Central memory CD8-positive, alpha-beta T cell (primary cell): ENCODE measurements around the gene USP30.
A peak's percentile ranks its signal among the peaks of the same experiment; 100 is the strongest.
"Not testable (repeated sequence)": the region's sequence is repeated elsewhere in the genome, so short reads cannot be mapped to it uniquely, and the experiment has no call there.

Experiments used
- ATAC-seq: fragments of 150-1000 bp; cut with Tn5 transposase; replicated peaks from 2 replicates; pipeline ENCODE4 v1.10.0; 2022; ENCODE audit warnings: mild to moderate bottlenecking, moderate FRiP score, moderate number of reproducible peaks; ENCODE audit not compliant: poor library complexity, severe bottlenecking; ENCODE audit errors: extremely low read depth
- DNase-seq, 2 donors: peaks; one replicate each; pipeline ENCODE4 v3.0.0; 2021; ENCODE audit warnings: low spot score in 2 of 2
- H3K27ac Mint-ChIP-seq: one replicate; pipeline ENCODE4 v1.8.0; 2022; ENCODE audit warnings: low read depth, mild to moderate bottlenecking, moderate library complexity, mixed read lengths
- H3K27me3 Mint-ChIP-seq: one replicate; pipeline ENCODE4 v1.8.0; 2022; ENCODE audit warnings: mixed read lengths
- H3K36me3 Mint-ChIP-seq: one replicate; pipeline ENCODE4 v1.8.0; 2022; ENCODE audit warnings: mild to moderate bottlenecking, moderate library complexity, mixed read lengths; ENCODE audit not compliant: insufficient read depth
- H3K4me1 Mint-ChIP-seq: one replicate; pipeline ENCODE4 v1.8.0; 2022; ENCODE audit warnings: mixed read lengths
- H3K4me3 Mint-ChIP-seq: one replicate; pipeline ENCODE4 v1.8.0; 2022; ENCODE audit warnings: mild to moderate bottlenecking, moderate library complexity, mixed read lengths
- H3K9me3 Mint-ChIP-seq: one replicate; pipeline ENCODE4 v1.8.0; 2022; ENCODE audit warnings: mixed read lengths

Gene USP30

GRCh38 chr12:109028624-109029023 is 23.8 kb upstream of the USP30 start:
- DNase-seq, ATAC-seq: not testable (repeated sequence)

GRCh38 chr12:109029411-109029810 is 23.0 kb upstream of the USP30 start:
- Mint-ChIP-seq H3K9me3 (no peaks in the 10 kb centered on the region), H3K36me3 (no peaks in the 10 kb centered on the region), H3K27ac (no peak overlapping the region), H3K27me3 (peaks cover 39% of the 10 kb centered on the region), H3K4me3 (no peak overlapping the region), H3K4me1 (no peaks in the 10 kb centered on the region)
- ATAC-seq = no peak
- no peak for DNase-seq

More at GRCh38 chr12:109028624-109029023, 23.8 kb upstream of the USP30 start:
- H3K9me3 Mint-ChIP-seq, H3K36me3 Mint-ChIP-seq, H3K4me3 Mint-ChIP-seq, H3K27ac Mint-ChIP-seq, H3K4me1 Mint-ChIP-seq: not testable (repeated sequence)
- peaks cover 39% of the 10 kb centered on the region for H3K27me3 Mint-ChIP-seq

- H3K27me3 Mint-ChIP-seq = peaks cover 21% of the 10 kb centered on the region
- peaks cover 11% of the 10 kb centered on the region for H3K9me3 Mint-ChIP-seq
- H3K27ac Mint-ChIP-seq = no peak overlapping the region
- DNase-seq (no peak), ATAC-seq (no peak)
- H3K4me1 Mint-ChIP-seq = no peaks in the 10 kb centered on the region
- H3K36me3 Mint-ChIP-seq = no peaks in the 10 kb centered on the region
- no peak overlapping the region for H3K4me3 Mint-ChIP-seq
These were observed 18.9 kb upstream of the USP30 start for GRCh38 chr12:109033239-109034196.

GRCh38 chr12:109036975-109037374 is 15.4 kb upstream of the USP30 start:
- H3K36me3 Mint-ChIP-seq = no peaks in the 10 kb centered on the region
- H3K27ac Mint-ChIP-seq = no peak overlapping the region
- H3K4me3 Mint-ChIP-seq = no peak overlapping the region
- ATAC-seq = no peak
- H3K4me1 Mint-ChIP-seq = no peaks in the 10 kb centered on the region
- DNase-seq = no peak
- H3K27me3 Mint-ChIP-seq = peaks cover 13% of the 10 kb centered on the region
- H3K9me3 Mint-ChIP-seq = peaks cover 11% of the 10 kb centered on the region

GRCh38 chr12:109044241-109044640 is 8.1 kb upstream of the USP30 start:
- H3K27me3 Mint-ChIP-seq = peaks cover 33% of the 10 kb centered on the region
- no peak overlapping the region for H3K27ac Mint-ChIP-seq
- H3K4me3 Mint-ChIP-seq = no peak overlapping the region
- ATAC-seq (no peak), DNase-seq (no peak)
- no peaks in the 10 kb centered on the region for H3K9me3 Mint-ChIP-seq
- no peaks in the 10 kb centered on the region for H3K4me1 Mint-ChIP-seq
- peaks cover 2% of the 10 kb centered on the region for H3K36me3 Mint-ChIP-seq

- DNase-seq (no peak), ATAC-seq (no peak)
- no peak overlapping the region for H3K4me3 Mint-ChIP-seq
- no peak overlapping the region for H3K27ac Mint-ChIP-seq
- no peaks in the 10 kb centered on the region for H3K9me3 Mint-ChIP-seq
- peaks cover 5% of the 10 kb centered on the region for H3K36me3 Mint-ChIP-seq
- H3K27me3 Mint-ChIP-seq = peaks cover 18% of the 10 kb centered on the region
- H3K4me1 Mint-ChIP-seq = peaks cover 4% of the 10 kb centered on the region
These were observed 5.1 kb upstream of the USP30 start for GRCh38 chr12:109047081-109047805.

- not testable (repeated sequence) for ATAC-seq, H3K27ac Mint-ChIP-seq, H3K27me3 Mint-ChIP-seq, H3K9me3 Mint-ChIP-seq, DNase-seq
- Mint-ChIP-seq H3K36me3 (peaks cover 14% of the 10 kb centered on the region), H3K4me1 (peaks cover 15% of the 10 kb centered on the region), H3K4me3 (peak overlapping the region; percentile 7)
These were observed 3.7 kb upstream of the USP30 start for GRCh38 chr12:109048706-109049105.

- H3K9me3 Mint-ChIP-seq, DNase-seq, H3K4me3 Mint-ChIP-seq, ATAC-seq, H3K27me3 Mint-ChIP-seq: not testable (repeated sequence)
- Mint-ChIP-seq H3K4me1 (peaks cover 21% of the 10 kb centered on the region), H3K27ac (peak overlapping the region; percentile 80), H3K36me3 (peaks cover 15% of the 10 kb centered on the region)
These were observed 2.6 kb upstream of the USP30 start for GRCh38 chr12:109049794-109050193.

GRCh38 chr12:109052097-109052413 is 321 bp upstream of the USP30 start:
- Mint-ChIP-seq H3K27me3 (no peaks in the 10 kb centered on the region), H3K4me1 (peaks cover 21% of the 10 kb centered on the region), H3K27ac (peak overlapping the region; percentile 98), H3K4me3 (peak overlapping the region; percentile 88), H3K36me3 (peaks cover 17% of the 10 kb centered on the region), H3K9me3 (no peaks in the 10 kb centered on the region)
- no peak for DNase-seq
- ATAC-seq = no peak

GRCh38 chr12:109053382-109054123 is 1.2 kb downstream of the USP30 start:
- peak overlapping the region; percentile 98 for H3K27ac Mint-ChIP-seq
- H3K36me3 Mint-ChIP-seq = peaks cover 26% of the 10 kb centered on the region
- no peaks in the 10 kb centered on the region for H3K27me3 Mint-ChIP-seq
- peak in 1 of 2 donors; percentile 21 for DNase-seq
- peak overlapping the region; percentile 88 for H3K4me3 Mint-ChIP-seq
- no peaks in the 10 kb centered on the region for H3K9me3 Mint-ChIP-seq
- peak; percentile 71 for ATAC-seq
- H3K4me1 Mint-ChIP-seq = peaks cover 21% of the 10 kb centered on the region

GRCh38 chr12:109054124-109054513 is 1.7 kb downstream of the USP30 start:
- ATAC-seq, DNase-seq, H3K9me3 Mint-ChIP-seq, H3K27me3 Mint-ChIP-seq: not testable (repeated sequence)
- peak overlapping the region; percentile 98 for H3K27ac Mint-ChIP-seq
- peak overlapping the region; percentile 88 for H3K4me3 Mint-ChIP-seq
- H3K36me3 Mint-ChIP-seq = peaks cover 24% of the 10 kb centered on the region
- H3K4me1 Mint-ChIP-seq = peaks cover 21% of the 10 kb centered on the region

- no peaks in the 10 kb centered on the region for H3K27me3 Mint-ChIP-seq
- H3K9me3 Mint-ChIP-seq = no peaks in the 10 kb centered on the region
- no peak overlapping the region for H3K4me3 Mint-ChIP-seq
- peaks cover 21% of the 10 kb centered on the region for H3K4me1 Mint-ChIP-seq
- H3K36me3 Mint-ChIP-seq = peaks cover 23% of the 10 kb centered on the region
- H3K27ac Mint-ChIP-seq = peak overlapping the region; percentile 98
- no peak for ATAC-seq
- no peak for DNase-seq
These were observed 2.1 kb downstream of the USP30 start for GRCh38 chr12:109054520-109054919.
